Stimulated activated CD4-positive, alpha-beta T cell treated with anti-CD3 and anti-CD28 coated beads, Interleukin-2, amount 100 ng/mL, for 4 hours (primary cell): ENCODE results near the gene KLHL36.
"Not testable (repeated sequence)": the region's sequence is repeated elsewhere in the genome, so short reads cannot be mapped to it uniquely, and the experiment has no call there.

Source experiments
- DNase-seq: peaks from one replicate; pipeline ENCODE4 v3.0.0-alpha.2; 2020; ENCODE audit warnings: low read depth

Gene KLHL36

DNA sequence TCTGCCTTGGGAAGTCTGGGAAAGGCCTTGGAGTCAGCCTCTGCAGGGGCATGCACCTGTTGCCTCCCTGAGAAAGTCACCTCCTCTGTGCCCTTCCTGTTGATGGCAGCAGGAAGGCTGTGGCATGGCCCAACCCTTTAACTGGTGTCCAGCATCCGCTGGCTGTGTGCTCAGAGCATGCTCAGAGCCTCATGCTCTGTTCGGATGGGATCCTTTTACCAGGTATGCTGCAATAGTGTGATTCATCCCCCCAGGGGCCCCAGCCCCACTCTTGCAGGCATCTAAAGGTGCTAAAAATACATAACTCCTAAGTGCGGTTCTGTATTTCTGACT lies 24.9 kb downstream of the KLHL36 start:
- no peak for DNase-seq

DNA sequence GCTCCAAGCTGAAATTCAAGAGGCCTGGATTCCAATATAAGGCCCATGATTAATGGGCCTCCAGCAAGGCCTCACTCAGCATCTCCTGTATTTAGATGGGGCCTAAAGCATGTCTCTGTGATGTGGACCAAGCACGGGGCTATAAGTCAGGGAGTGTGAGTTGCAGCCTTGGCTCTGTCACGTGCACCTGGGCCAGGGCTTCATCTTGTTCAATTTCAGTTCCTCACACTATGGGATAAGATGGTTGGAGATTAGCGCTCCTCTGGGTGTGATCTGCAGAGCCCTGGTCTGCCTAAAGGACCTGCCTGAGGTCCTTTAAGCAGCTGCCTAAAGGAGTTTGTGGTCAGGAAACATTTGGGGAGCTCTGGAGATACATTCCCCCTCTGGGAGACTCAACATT lies 25.2 kb downstream of the KLHL36 start:
- DNase-seq, result no peak

- no peak for DNase-seq
Measured at GRCh38 chr16:84675423-84675822, 27.1 kb downstream of the KLHL36 start.

GRCh38 chr16:84675884-84676283 lies 27.6 kb downstream of the KLHL36 start:
- no peak for DNase-seq

- DNase-seq, result no peak
Measured at GRCh38 chr16:84677017-84677803, 28.9 kb downstream of the KLHL36 start.

DNA sequence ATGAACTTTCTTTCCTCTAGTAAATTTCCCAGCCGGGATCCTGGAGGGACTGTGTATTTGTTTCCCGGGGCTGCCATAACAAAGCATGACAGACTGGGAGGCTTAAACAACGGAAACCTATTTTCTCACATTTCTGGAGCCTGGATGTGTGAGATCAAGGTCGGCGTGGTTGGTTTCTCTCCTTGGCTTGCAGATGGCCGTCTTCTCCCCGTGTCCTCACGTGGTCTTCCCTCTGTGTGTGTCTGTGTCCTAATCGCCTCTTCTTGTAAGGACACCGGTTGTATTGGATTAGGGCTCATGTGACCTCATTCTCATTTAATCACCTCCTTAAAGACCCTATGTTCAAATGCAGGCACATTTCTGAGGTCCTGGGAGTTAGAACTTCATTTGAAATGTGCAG lies 29.5 kb downstream of the KLHL36 start:
- no peak for DNase-seq

DNA sequence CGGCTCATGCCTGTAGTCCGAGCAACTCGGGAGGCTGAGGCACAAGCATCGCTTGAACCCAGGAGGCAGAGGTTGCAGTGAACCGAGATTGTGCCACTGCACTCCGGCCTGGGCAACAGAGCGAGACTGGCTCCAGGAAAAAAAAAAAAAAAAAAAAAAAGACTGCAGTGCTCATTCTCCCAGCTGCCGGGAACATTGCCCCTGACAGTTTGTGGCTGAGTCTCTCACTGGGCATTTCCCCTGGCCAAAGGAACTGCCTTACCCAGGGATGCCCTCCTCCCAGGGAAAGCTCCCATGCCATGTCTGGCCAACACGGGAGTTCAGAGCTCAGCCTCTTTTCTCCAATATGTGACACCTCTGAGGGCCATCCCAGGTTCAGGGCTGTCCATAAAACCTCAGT lies 30.2 kb downstream of the KLHL36 start:
- DNase-seq, result no peak

DNA sequence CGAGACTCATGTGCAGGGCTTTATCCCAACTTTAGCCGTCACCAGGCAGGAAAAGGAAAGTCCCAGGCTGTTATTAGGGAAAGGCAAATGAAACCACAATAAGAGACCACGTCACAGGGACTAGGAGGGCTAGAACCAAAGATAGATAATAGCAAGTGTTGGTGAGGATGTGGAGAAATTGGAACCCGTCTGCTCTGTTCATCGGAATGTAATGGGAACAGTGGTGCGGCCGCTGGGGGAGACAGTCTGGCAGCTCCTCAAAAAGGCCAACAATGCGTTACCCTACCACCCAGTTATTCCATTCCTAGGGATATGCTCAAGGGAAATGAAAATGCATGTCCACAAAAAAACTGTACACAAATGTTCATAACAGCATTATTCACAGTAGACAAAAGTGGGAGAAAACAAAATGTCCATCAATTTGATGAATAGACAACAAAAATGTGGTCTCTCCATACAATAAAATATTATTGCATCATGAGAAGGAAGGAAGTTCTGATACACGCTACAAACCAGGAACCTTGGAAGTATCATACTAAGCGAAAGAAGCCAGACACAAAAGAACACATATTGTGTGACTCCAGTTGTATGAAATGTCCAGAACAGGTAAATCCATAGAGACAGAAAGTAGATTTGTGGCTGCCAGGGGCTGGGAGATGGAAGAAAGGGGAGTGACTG lies 32.0 kb downstream of the KLHL36 start:
- DNase-seq, result no peak

- DNase-seq, result no peak
Measured at GRCh38 chr16:84680843-84681629, 32.7 kb downstream of the KLHL36 start.

GRCh38 chr16:84683691-84684591 lies 35.6 kb downstream of the KLHL36 start:
- no peak for DNase-seq

DNA sequence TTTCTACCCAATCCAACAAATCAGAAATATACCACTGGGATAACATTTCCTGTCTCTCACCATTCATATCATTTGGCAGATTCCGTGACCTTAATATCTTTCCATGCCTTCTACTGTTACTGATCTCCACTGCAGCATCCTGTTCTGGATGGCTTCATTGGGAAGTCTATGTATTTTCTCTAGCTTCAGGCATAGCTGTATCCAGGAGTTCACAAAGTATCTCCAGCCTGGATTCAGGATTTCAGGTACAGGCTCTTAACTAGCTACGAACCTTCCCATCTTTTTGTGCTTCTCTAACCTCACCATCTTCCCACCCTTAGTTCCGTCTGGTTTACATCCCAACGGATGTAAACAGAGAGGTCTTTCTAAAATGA lies 36.3 kb downstream of the KLHL36 start:
- DNase-seq, result no peak

GRCh38 chr16:84685210-84685609 lies 36.9 kb downstream of the KLHL36 start:
- no peak for DNase-seq

GRCh38 chr16:84686707-84687298 lies 38.5 kb downstream of the KLHL36 start:
- no peak for DNase-seq

DNA sequence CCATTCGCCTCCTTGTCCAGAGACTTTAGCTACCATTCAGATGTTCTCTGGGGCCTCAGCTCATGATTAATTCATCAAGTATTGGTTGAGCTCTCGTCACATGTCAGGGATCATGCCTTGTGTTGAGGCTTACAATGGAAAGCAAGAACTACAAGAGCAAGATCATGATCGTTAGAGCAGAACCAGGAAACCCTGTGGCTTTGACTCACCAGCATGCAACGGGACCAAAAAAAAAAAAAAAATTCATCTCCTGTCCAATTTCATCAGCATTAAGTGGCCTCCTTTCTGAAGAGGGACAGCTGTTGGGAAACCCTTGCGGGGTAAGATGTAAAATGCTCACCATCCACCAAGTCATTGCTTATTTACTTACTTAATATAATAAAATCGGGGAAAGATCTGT lies 39.4 kb downstream of the KLHL36 start:
- DNase-seq, result no peak

DNA sequence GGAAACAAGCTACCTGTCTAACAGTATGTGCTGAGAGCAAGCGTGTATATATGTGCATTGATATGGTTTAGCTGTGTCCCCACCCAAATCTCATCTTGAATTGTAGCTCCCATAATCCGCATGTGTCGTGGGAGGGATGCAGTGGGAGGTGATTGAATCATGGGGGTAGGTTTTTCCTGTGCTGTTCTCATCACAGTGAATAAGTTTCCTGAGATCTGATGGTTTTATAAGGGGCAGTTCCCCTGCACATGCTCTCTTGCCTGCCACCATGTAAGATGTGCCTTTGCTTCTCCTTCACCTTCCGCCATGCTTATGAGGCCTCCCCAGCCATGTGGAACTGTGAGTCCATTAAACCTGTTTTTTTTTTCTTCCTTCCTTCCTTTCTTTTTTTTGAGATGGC lies 39.9 kb downstream of the KLHL36 start:
- not testable (repeated sequence) for DNase-seq

- no peak for DNase-seq
Measured at GRCh38 chr16:84689111-84689510, 40.8 kb downstream of the KLHL36 start.

GRCh38 chr16:84690088-84690819 lies 41.9 kb downstream of the KLHL36 start:
- DNase-seq, result no peak

DNA sequence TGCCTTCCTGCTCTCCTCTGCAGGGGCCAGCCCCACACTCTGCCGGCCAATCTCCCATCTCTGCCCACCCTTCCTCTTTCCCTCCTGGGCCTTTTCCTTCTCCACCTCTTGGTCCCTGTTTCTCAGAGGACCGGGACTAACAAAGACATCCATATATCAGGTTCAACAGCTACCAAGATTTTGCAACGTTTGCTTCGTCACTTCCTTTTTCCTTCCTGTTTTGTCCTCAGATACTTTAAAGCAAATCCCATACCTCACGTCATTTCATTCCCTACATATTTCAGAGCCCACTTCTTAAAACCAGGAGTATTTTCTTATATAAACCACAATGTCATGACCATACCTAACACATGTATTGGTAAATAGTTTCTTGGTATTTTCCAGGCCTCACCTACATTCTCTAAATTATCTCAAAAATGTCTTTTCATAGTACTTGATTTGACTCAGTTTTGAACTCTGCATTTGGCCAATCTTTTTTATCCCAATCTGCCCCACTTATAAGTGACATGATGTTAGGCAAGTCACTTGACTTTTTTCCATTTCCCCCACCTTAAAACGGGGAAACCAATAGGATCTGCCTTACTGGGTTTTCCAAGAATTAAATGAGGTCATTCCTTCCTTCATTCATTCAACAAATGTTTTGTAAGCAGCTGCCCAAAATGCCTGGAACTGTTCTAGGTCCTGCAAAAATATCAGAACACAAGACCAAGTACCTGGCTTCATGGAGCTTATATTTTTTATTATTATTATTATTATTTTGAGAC lies 44.3 kb downstream of the KLHL36 start:
- DNase-seq, result no peak

DNA sequence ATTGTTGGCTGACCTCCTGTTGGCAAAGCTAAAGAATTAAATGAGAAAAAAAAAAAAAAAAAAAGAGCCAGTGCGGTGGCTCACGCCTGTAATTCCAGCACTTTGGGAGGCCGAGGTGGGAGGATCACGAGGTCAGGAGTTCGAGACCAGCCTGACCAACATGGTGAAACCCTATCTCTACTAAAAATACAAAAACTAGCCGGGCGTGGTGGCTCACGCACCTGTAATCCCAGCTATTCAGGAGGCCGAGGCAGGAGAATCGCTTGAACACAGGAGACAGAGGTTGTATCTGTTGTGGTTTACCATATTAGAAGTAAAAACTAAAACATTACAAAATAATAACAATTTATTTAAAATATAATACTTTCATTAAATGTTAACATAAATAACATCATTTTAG lies 45.6 kb downstream of the KLHL36 start:
- not testable (repeated sequence) for DNase-seq

DNA sequence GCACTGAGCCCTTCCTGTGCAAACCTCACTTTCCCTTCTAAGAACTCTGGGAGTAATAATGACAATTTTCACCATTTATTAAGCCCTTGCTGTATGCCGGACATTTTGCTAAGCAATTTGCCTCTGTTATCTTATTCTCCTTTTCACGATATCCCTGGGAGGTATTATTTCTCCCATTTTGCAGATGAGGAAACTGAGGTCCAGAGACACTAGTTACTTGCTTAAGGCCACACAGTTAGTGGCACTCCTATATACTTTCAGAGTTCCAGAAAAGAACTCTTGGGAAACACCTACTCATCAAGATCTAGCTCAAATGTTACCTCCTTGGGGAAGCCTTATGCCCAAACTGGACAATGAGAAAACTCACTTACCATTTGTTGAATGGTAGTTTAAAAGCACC lies 46.7 kb downstream of the KLHL36 start:
- DNase-seq, result no peak
